ENCODE data around the gene SNAPIN.
"Not testable (repeated sequence)": the region's sequence is repeated elsewhere in the genome, so short reads cannot be mapped to it uniquely, and the experiment has no call there.

SNAPIN gene

GRCh38 chr1:153670257-153670858, 11.9 kb downstream of the SNAPIN start:
- Histone ChIP-seq H3K9me3 (ENCODE audit: control insufficient read depth, insufficient read depth, low read length) (no peaks in the 10 kb centered on the region), H3K36me3 (ENCODE audit: insufficient read depth, low read length) (peaks cover 34% of the 10 kb centered on the region), H3K9ac (ENCODE audit: low read depth, low read length) (peak overlapping the region; percentile 95), H3K4me1 (ENCODE audit: insufficient read depth, low read length) (no peaks in the 10 kb centered on the region)

GRCh38 chr1:153670859-153671627, 12.5 kb downstream of the SNAPIN start, which contains the start of gene ILF2:
Gene ILF2, minus strand, starts transcription at chr1:153670993. Its CDS starts 71 bp downstream, at chr1:153670922.
- H3K4me1 ChIP-seq (ENCODE audit: insufficient read depth, low read length) = no peaks in the 10 kb centered on the region
- no peaks in the 10 kb centered on the region for H3K9me3 ChIP-seq (ENCODE audit: control insufficient read depth, insufficient read depth, low read length)
- H3K9ac ChIP-seq (ENCODE audit: low read depth, low read length) = peak within 1 kb of the TSS; percentile 98
- peaks cover 27% of the 10 kb centered on the region for H3K36me3 ChIP-seq (ENCODE audit: insufficient read depth, low read length)

- not testable (repeated sequence) for H3K4me1 ChIP-seq (ENCODE audit: insufficient read depth, low read length); H3K9me3 ChIP-seq (ENCODE audit: control insufficient read depth, insufficient read depth, low read length)
- Histone ChIP-seq H3K9ac (ENCODE audit: low read depth, low read length) (peak overlapping the region; percentile 98), H3K36me3 (ENCODE audit: insufficient read depth, low read length) (peaks cover 25% of the 10 kb centered on the region)
Measured at GRCh38 chr1:153671628-153672353, 13.3 kb downstream of the SNAPIN start.

- H3K9me3 ChIP-seq (ENCODE audit: control insufficient read depth, insufficient read depth, low read length) = no peaks in the 10 kb centered on the region
- H3K4me1 ChIP-seq (ENCODE audit: insufficient read depth, low read length) = no peaks in the 10 kb centered on the region; the same call in 1 of the 2 replicates
- H3K9ac ChIP-seq (ENCODE audit: low read depth, low read length) = no peak overlapping the region
Measured at GRCh38 chr1:153673511-153673910, 15.0 kb downstream of the SNAPIN start.

GRCh38 chr1:153677718-153678518, 19.4 kb downstream of the SNAPIN start:
- H3K9ac ChIP-seq (ENCODE audit: low read depth, low read length) = peak overlapping the region; percentile 55
- no peaks in the 10 kb centered on the region for H3K9me3 ChIP-seq (ENCODE audit: control insufficient read depth, insufficient read depth, low read length)
- no peaks in the 10 kb centered on the region; the same call in 1 of the 2 replicates for H3K4me1 ChIP-seq (ENCODE audit: insufficient read depth, low read length)
- no peaks in the 10 kb centered on the region for H3K36me3 ChIP-seq (ENCODE audit: insufficient read depth, low read length)

More at GRCh38 chr1:153673511-153673910, 15.0 kb downstream of the SNAPIN start:
- H3K36me3 ChIP-seq (ENCODE audit: insufficient read depth, low read length) = peaks cover 12% of the 10 kb centered on the region

GRCh38 chr1:153678519-153679336, 20.2 kb downstream of the SNAPIN start, which contains the start of gene NPR1:
Gene NPR1, plus strand, starts transcription at chr1:153678688. Its CDS starts 421 bp downstream, at chr1:153679109.
- Histone ChIP-seq H3K4me1 (ENCODE audit: insufficient read depth, low read length) (no peaks in the 10 kb centered on the region; the same call in 1 of the 2 replicates), H3K9me3 (ENCODE audit: control insufficient read depth, insufficient read depth, low read length) (no peaks in the 10 kb centered on the region), H3K9ac (ENCODE audit: low read depth, low read length) (peak within 1 kb of the TSS; percentile 55), H3K36me3 (ENCODE audit: insufficient read depth, low read length) (no peaks in the 10 kb centered on the region)

- H3K4me1 ChIP-seq (ENCODE audit: insufficient read depth, low read length) = no peaks in the 10 kb centered on the region; the same call in 1 of the 2 replicates
- no peaks in the 10 kb centered on the region for H3K36me3 ChIP-seq (ENCODE audit: insufficient read depth, low read length)
- H3K9ac ChIP-seq (ENCODE audit: low read depth, low read length) = peak overlapping the region; percentile 55
- no peaks in the 10 kb centered on the region for H3K9me3 ChIP-seq (ENCODE audit: control insufficient read depth, insufficient read depth, low read length)
Measured at GRCh38 chr1:153679337-153680119, 21.0 kb downstream of the SNAPIN start.

- Histone ChIP-seq H3K9ac (ENCODE audit: low read depth, low read length) (peak overlapping the region; percentile 55; the same call in 1 of the 2 replicates), H3K36me3 (ENCODE audit: insufficient read depth, low read length) (no peaks in the 10 kb centered on the region), H3K9me3 (ENCODE audit: control insufficient read depth, insufficient read depth, low read length) (no peaks in the 10 kb centered on the region), H3K4me1 (ENCODE audit: insufficient read depth, low read length) (no peaks in the 10 kb centered on the region; the same call in 1 of the 2 replicates)
Measured at GRCh38 chr1:153680120-153680403, 21.6 kb downstream of the SNAPIN start.

- Histone ChIP-seq H3K36me3 (ENCODE audit: insufficient read depth, low read length) (no peaks in the 10 kb centered on the region), H3K4me1 (ENCODE audit: insufficient read depth, low read length) (no peaks in the 10 kb centered on the region; the same call in 1 of the 2 replicates), H3K9ac (ENCODE audit: low read depth, low read length) (no peak overlapping the region), H3K9me3 (ENCODE audit: control insufficient read depth, insufficient read depth, low read length) (no peaks in the 10 kb centered on the region)
Measured at GRCh38 chr1:153682730-153683129, 24.2 kb downstream of the SNAPIN start.

- Histone ChIP-seq H3K36me3 (ENCODE audit: insufficient read depth, low read length) (no peaks in the 10 kb centered on the region), H3K9ac (ENCODE audit: low read depth, low read length) (no peak overlapping the region), H3K9me3 (ENCODE audit: control insufficient read depth, insufficient read depth, low read length) (no peaks in the 10 kb centered on the region), H3K4me1 (ENCODE audit: insufficient read depth, low read length) (peaks cover 8% of the 10 kb centered on the region; the same call in 1 of the 2 replicates)
Measured at GRCh38 chr1:153683854-153684253, 25.4 kb downstream of the SNAPIN start.

- no peak overlapping the region for H3K9ac ChIP-seq (ENCODE audit: low read depth, low read length)
- peaks cover 8% of the 10 kb centered on the region; the same call in 1 of the 2 replicates for H3K4me1 ChIP-seq (ENCODE audit: insufficient read depth, low read length)
- H3K36me3 ChIP-seq (ENCODE audit: insufficient read depth, low read length) = no peaks in the 10 kb centered on the region
- H3K9me3 ChIP-seq (ENCODE audit: control insufficient read depth, insufficient read depth, low read length) = no peaks in the 10 kb centered on the region
Measured at GRCh38 chr1:153684892-153685291, 26.4 kb downstream of the SNAPIN start.

GRCh38 chr1:153685544-153686340, 27.2 kb downstream of the SNAPIN start:
- H3K4me1 ChIP-seq (ENCODE audit: insufficient read depth, low read length) = peaks cover 8% of the 10 kb centered on the region; the same call in 1 of the 2 replicates
- no peaks in the 10 kb centered on the region for H3K36me3 ChIP-seq (ENCODE audit: insufficient read depth, low read length)
- H3K9ac ChIP-seq (ENCODE audit: low read depth, low read length) = no peak overlapping the region
- no peaks in the 10 kb centered on the region for H3K9me3 ChIP-seq (ENCODE audit: control insufficient read depth, insufficient read depth, low read length)

Measured in ES-I3 (cell line).